ENCODE data around the gene PTMA. TPM values are rescaled to one million over a fixed set of nuclear protein-coding genes. Genes with fewer than 3 reads are reported as not detected.

PTMA gene
- total and polyA plus RNA-seq, 9 of the 15 experiments (the other 6 are each of a cell fraction or from before 2014, with no cell fraction given), result 429 to 2,322 (median 1,578) TPM

GRCh38 chr2:231662811-231663457 lies 45.4 kb upstream of the PTMA start:
- 77% methylated on average over 20 of the region's 34 CpGs for WGBS (ENCODE audit: insufficient coverage, low coverage, missing lambda C conversion rate)
- POLR2A ChIA-PET, result no interaction called here
- CTCF ChIA-PET (ENCODE audit: low intra/inter-chr PET ratio), result no interaction called here
- no peaks in the 10 kb centered on the region for H3K9me3 ChIP-seq (replicated peaks; ENCODE audit: control insufficient read depth, insufficient read depth, low read depth, low read length)
- no peak for ATAC-seq
- H3K9me1 ChIP-seq (ENCODE audit: control insufficient read depth, insufficient read depth, low read length), result no peaks in the 10 kb centered on the region
- H3K4me2 ChIP-seq (ENCODE audit: insufficient read depth, low read length), result peak overlapping the region; percentile 63
- peak overlapping the region; percentile 77 for H2AFZ ChIP-seq (ENCODE audit: low read depth, low read length)
- no peak for DNase-seq (ENCODE audit: extremely low read depth in 1 of 4, low spot score in 3 of 4)
- in situ Hi-C loops (cut with MboI), result no loop called here
- peak overlapping the region; percentile 10; the same call in 1 of the 2 replicates for H3K4me3 ChIP-seq
- H3K27ac ChIP-seq (ENCODE audit: extremely low read depth, low read depth, low read length), result peak overlapping the region; percentile 74
- intact Hi-C loops (cut with micrococcal nuclease), result no loop called here
- no peaks in the 10 kb centered on the region for H3K27me3 ChIP-seq (ENCODE audit: control insufficient read depth in 2 of 2, insufficient read depth in 2 of 2, low read length in 2 of 2)
- BruUV-seq (replicated peaks), result no TSS peak
- no peaks in the 10 kb centered on the region for H3K36me3 ChIP-seq (ENCODE audit: control insufficient read depth, insufficient read depth, low read length)
- TF ChIP-seq MLLT1 (IDR thresholded peaks at IDR 0.05) (0 out of 4 replicates have a peak, but pooled peaks of 1 of the 2 experiments have one; percentile 69), BMI1 (IDR thresholded peaks at IDR 0.05; ENCODE audit: low read length) (no peak)
- no peaks in the 10 kb centered on the region for H4K20me1 ChIP-seq (replicated peaks; ENCODE audit: control insufficient read depth, insufficient read depth, low read length)
- H3K9ac ChIP-seq (ENCODE audit: insufficient read depth in 1 of 2, low read depth in 2 of 2, low read length in 2 of 2), result peak overlapping the region; percentile 56 to 81
- FAIRE-seq, result no peak
- peaks cover 25 to 52% of the 10 kb centered on the region in 2 experiments; a peak in 4 of 5 replicates for H3K4me1 ChIP-seq (replicated peaks in 1 of 2; ENCODE audit: control insufficient read depth in 2 of 2, insufficient read depth in 2 of 2, low read length in 2 of 2)
- H3K79me2 ChIP-seq (ENCODE audit: control insufficient read depth, insufficient read depth, low read length), result no peaks in the 10 kb centered on the region

Measured in K562 (cell line).